PFSK-1 (cell line): ENCODE data around the gene UBE2V1.

Experiments used
- FOXP2 ChIP-seq: optimal IDR thresholded peaks from 2 replicates; pipeline ENCODE3; 2011; ENCODE audit warnings: borderline replicate concordance, control low read depth, inconsistent platforms; ENCODE audit not compliant: insufficient read depth; ENCODE audit errors: extremely low read length, extremely low read depth
- POLR2AphosphoS5 ChIP-seq: IDR thresholded peaks from 2 replicates; pipeline ENCODE4 v1.6.1; 2012; ENCODE audit warnings: low read depth, mild to moderate bottlenecking, control low read depth, low read length, moderate library complexity
- REST ChIP-seq, 2 experiments: IDR thresholded peaks; 2 replicates each; pipeline versions ENCODE4 v1.6.1 to v1.8.0; 2011 to 2012; ENCODE audit warnings: low read depth in 2 of 2, low read length in 2 of 2, control low read depth in 1 of 2, inconsistent platforms in 1 of 2, mild to moderate bottlenecking in 1 of 2, moderate library complexity in 1 of 2; ENCODE audit not compliant: insufficient read depth in 1 of 2
- SIN3A ChIP-seq: IDR thresholded peaks from 2 replicates; pipeline ENCODE4 v1.6.1; 2012; ENCODE audit warnings: mild to moderate bottlenecking, low read length, moderate library complexity, borderline replicate concordance; ENCODE audit not compliant: insufficient read depth
- TAF1 ChIP-seq: IDR thresholded peaks from 2 replicates; pipeline ENCODE4 v1.6.1; 2012; ENCODE audit warnings: low read length, control low read depth, borderline replicate concordance; ENCODE audit not compliant: insufficient read depth

The UBE2V1 gene

GRCh38 chr20:50133474-50134217, 20.7 kb upstream of the UBE2V1 start:
- TF ChIP-seq FOXP2 (no peak), POLR2AphosphoS5 (no peak), REST (IDR thresholded peaks at IDR 0.05; ENCODE audit: insufficient read depth in 1 of 2, low read depth in 2 of 2, low read length in 2 of 2) (no peak), SIN3A (no peak), TAF1 (no peak)

- TF ChIP-seq TAF1 = no peak
- TF ChIP-seq FOXP2 = no peak
- TF ChIP-seq REST (IDR thresholded peaks at IDR 0.05; ENCODE audit: insufficient read depth in 1 of 2, low read depth in 2 of 2, low read length in 2 of 2) = no peak
- no peak for TF ChIP-seq POLR2AphosphoS5
- TF ChIP-seq SIN3A = no peak
Measured at GRCh38 chr20:50133041-50133440, 20.1 kb upstream of the UBE2V1 start.

- TF ChIP-seq TAF1 (no peak), SIN3A (no peak), POLR2AphosphoS5 (no peak), FOXP2 (no peak), REST (IDR thresholded peaks at IDR 0.05; ENCODE audit: insufficient read depth in 1 of 2, low read depth in 2 of 2, low read length in 2 of 2) (no peak)
Measured at GRCh38 chr20:50130995-50131394, 18.0 kb upstream of the UBE2V1 start.

GRCh38 chr20:50130356-50130723, 17.4 kb upstream of the UBE2V1 start:
- TF ChIP-seq SIN3A = no peak
- no peak for TF ChIP-seq REST (IDR thresholded peaks at IDR 0.05; ENCODE audit: insufficient read depth in 1 of 2, low read depth in 2 of 2, low read length in 2 of 2)
- no peak for TF ChIP-seq FOXP2
- no peak for TF ChIP-seq TAF1
- no peak for TF ChIP-seq POLR2AphosphoS5
